ENCODE measurements around the gene PDE7B. TPM values are rescaled to one million over a fixed set of nuclear protein-coding genes. Genes with fewer than 3 reads are reported as not detected.
"Not testable (repeated sequence)": the region's sequence is repeated elsewhere in the genome, so short reads cannot be mapped to it uniquely, and the experiment has no call there.

The PDE7B gene
- total RNA-seq, 1 donor from 2014 or later: 0.84 TPM

- no peak for TF ChIP-seq CTCF (IDR thresholded peaks at IDR 0.05; ENCODE audit: insufficient read depth, low read length, poor library complexity, severe bottlenecking)
- Histone ChIP-seq H3K4me3 (ENCODE audit: low read depth, low read length) (no peak overlapping the region), H3K36me3 (ENCODE audit: control insufficient read depth, insufficient read depth, low read length) (no peaks in the 10 kb centered on the region), H3K27me3 (ENCODE audit: control insufficient read depth, insufficient read depth, low read length) (no peaks in the 10 kb centered on the region)
- no peak for DNase-seq (ENCODE audit: low read depth)
Measured at GRCh38 chr6:136134268-136134667, 282.8 kb downstream of the PDE7B start.

GRCh38 chr6:136134751-136135150 is 283.2 kb downstream of the PDE7B start:
- Histone ChIP-seq H3K27me3 (ENCODE audit: control insufficient read depth, insufficient read depth, low read length) (no peaks in the 10 kb centered on the region), H3K36me3 (ENCODE audit: control insufficient read depth, insufficient read depth, low read length) (no peaks in the 10 kb centered on the region), H3K4me3 (ENCODE audit: low read depth, low read length) (no peak overlapping the region)
- DNase-seq (ENCODE audit: low read depth): no peak
- no peak for TF ChIP-seq CTCF (IDR thresholded peaks at IDR 0.05; ENCODE audit: insufficient read depth, low read length, poor library complexity, severe bottlenecking)

- no peak for DNase-seq (ENCODE audit: low read depth)
- H3K27me3 ChIP-seq (ENCODE audit: control insufficient read depth, insufficient read depth, low read length): no peaks in the 10 kb centered on the region
- no peak for TF ChIP-seq CTCF (IDR thresholded peaks at IDR 0.05; ENCODE audit: insufficient read depth, low read length, poor library complexity, severe bottlenecking)
- no peak overlapping the region for H3K4me3 ChIP-seq (ENCODE audit: low read depth, low read length)
- H3K36me3 ChIP-seq (ENCODE audit: control insufficient read depth, insufficient read depth, low read length): no peaks in the 10 kb centered on the region
Measured at GRCh38 chr6:136136274-136136673, 284.8 kb downstream of the PDE7B start.

GRCh38 chr6:136137008-136137692 is 285.6 kb downstream of the PDE7B start:
- DNase-seq (ENCODE audit: low read depth): no peak
- H3K36me3 ChIP-seq (ENCODE audit: control insufficient read depth, insufficient read depth, low read length): no peaks in the 10 kb centered on the region
- no peak overlapping the region for H3K4me3 ChIP-seq (ENCODE audit: low read depth, low read length)
- no peak for TF ChIP-seq CTCF (IDR thresholded peaks at IDR 0.05; ENCODE audit: insufficient read depth, low read length, poor library complexity, severe bottlenecking)
- no peaks in the 10 kb centered on the region for H3K27me3 ChIP-seq (ENCODE audit: control insufficient read depth, insufficient read depth, low read length)

- no peak for TF ChIP-seq CTCF (IDR thresholded peaks at IDR 0.05; ENCODE audit: insufficient read depth, low read length, poor library complexity, severe bottlenecking)
- no peaks in the 10 kb centered on the region for H3K27me3 ChIP-seq (ENCODE audit: control insufficient read depth, insufficient read depth, low read length)
- H3K36me3 ChIP-seq (ENCODE audit: control insufficient read depth, insufficient read depth, low read length): no peaks in the 10 kb centered on the region
- no peak overlapping the region for H3K4me3 ChIP-seq (ENCODE audit: low read depth, low read length)
- DNase-seq (ENCODE audit: low read depth): no peak
Measured at GRCh38 chr6:136137739-136138402, 286.4 kb downstream of the PDE7B start.

- not testable (repeated sequence) for DNase-seq (ENCODE audit: low read depth); H3K27me3 ChIP-seq (ENCODE audit: control insufficient read depth, insufficient read depth, low read length); H3K4me3 ChIP-seq (ENCODE audit: low read depth, low read length); H3K36me3 ChIP-seq (ENCODE audit: control insufficient read depth, insufficient read depth, low read length)
Measured at GRCh38 chr6:136139111-136139510, 287.6 kb downstream of the PDE7B start.

Measured in kidney epithelial cell (primary cell).